PFSK-1 (cell line): ENCODE data around the gene CUBN.

Experiments
- FOXP2 ChIP-seq: optimal IDR thresholded peaks from 2 replicates; pipeline ENCODE3; 2011; ENCODE audit warnings: borderline replicate concordance, control low read depth, inconsistent platforms; ENCODE audit not compliant: insufficient read depth; ENCODE audit errors: extremely low read length, extremely low read depth
- POLR2AphosphoS5 ChIP-seq: IDR thresholded peaks from 2 replicates; pipeline ENCODE4 v1.6.1; 2012; ENCODE audit warnings: low read depth, mild to moderate bottlenecking, control low read depth, low read length, moderate library complexity
- REST ChIP-seq, 2 experiments: IDR thresholded peaks; 2 replicates each; pipeline versions ENCODE4 v1.6.1 to v1.8.0; 2011 to 2012; ENCODE audit warnings: low read depth in 2 of 2, low read length in 2 of 2, control low read depth in 1 of 2, inconsistent platforms in 1 of 2, mild to moderate bottlenecking in 1 of 2, moderate library complexity in 1 of 2; ENCODE audit not compliant: insufficient read depth in 1 of 2
- SIN3A ChIP-seq: IDR thresholded peaks from 2 replicates; pipeline ENCODE4 v1.6.1; 2012; ENCODE audit warnings: mild to moderate bottlenecking, low read length, moderate library complexity, borderline replicate concordance; ENCODE audit not compliant: insufficient read depth
- TAF1 ChIP-seq: IDR thresholded peaks from 2 replicates; pipeline ENCODE4 v1.6.1; 2012; ENCODE audit warnings: low read length, control low read depth, borderline replicate concordance; ENCODE audit not compliant: insufficient read depth

The CUBN gene

DNA sequence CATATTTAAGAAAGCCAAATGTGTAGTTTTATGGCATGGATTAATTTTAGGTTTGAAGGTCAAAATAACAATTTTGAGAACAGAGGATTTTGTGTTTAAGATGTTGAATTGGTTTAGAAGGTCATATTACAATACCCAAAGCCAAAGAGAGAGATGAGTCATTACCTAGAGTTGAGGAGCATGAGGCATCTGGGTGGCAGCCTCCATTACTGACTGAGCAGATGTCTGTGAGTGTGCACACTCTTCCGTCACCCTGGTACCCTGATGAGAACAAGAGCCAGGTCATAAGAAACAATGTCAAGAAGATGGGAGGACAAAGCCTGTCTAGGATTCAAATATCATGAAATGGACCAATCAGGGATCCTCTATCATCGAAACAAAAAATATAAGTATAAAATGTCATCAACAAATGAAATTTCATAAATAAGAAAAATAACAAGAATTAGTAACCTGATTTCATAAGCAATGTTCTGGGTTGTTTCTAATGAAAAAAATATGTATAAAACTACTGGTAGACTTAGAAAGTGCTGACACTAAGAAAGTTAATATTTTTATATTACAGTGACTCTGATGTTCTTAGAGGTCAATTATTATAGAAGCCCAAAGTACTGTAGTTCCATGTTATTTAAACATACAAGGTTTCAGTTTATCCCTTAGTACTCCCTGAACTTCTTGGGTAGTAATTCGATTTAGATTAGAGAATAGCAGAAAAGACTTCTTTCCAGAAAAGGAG, 20.0 kb downstream of the CUBN start:
- TF ChIP-seq FOXP2 (no peak), REST (IDR thresholded peaks at IDR 0.05; ENCODE audit: insufficient read depth in 1 of 2, low read depth in 2 of 2, low read length in 2 of 2) (no peak), SIN3A (no peak), POLR2AphosphoS5 (no peak), TAF1 (no peak)

- TF ChIP-seq SIN3A (no peak), FOXP2 (no peak), REST (IDR thresholded peaks at IDR 0.05; ENCODE audit: insufficient read depth in 1 of 2, low read depth in 2 of 2, low read length in 2 of 2) (no peak)
Measured at GRCh38 chr10:17109046-17109445, 20.6 kb downstream of the CUBN start.

- TF ChIP-seq REST (IDR thresholded peaks at IDR 0.05; ENCODE audit: insufficient read depth in 1 of 2, low read depth in 2 of 2, low read length in 2 of 2) (no peak), FOXP2 (no peak), POLR2AphosphoS5 (no peak), SIN3A (no peak), TAF1 (no peak)
Measured at GRCh38 chr10:17106991-17107390, 22.6 kb downstream of the CUBN start.

DNA sequence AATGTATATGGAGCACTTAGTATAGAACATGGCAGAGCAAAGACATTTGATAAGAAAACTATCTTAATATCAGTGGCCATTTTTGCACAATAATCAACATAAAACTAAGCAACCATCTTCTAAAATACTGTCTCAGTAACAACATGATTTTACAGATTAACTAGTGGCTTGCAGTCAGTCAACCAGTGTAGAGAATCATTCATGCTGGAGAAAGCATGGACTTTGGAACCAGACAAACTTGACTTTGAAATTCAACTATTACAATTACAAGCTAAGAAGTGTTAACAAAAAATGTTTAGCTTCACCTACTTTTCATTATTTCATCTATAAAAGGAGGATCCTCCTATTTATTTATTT, 27.7 kb downstream of the CUBN start:
- TF ChIP-seq REST (IDR thresholded peaks at IDR 0.05; ENCODE audit: insufficient read depth in 1 of 2, low read depth in 2 of 2, low read length in 2 of 2) (no peak), TAF1 (no peak), SIN3A (no peak), FOXP2 (no peak), POLR2AphosphoS5 (no peak)
